Natural killer cell (primary cell): ENCODE results near the gene VRK2. TPM values are rescaled to one million over a fixed set of nuclear protein-coding genes. Genes with fewer than 3 reads are reported as not detected.

ENCODE experiments used
- ATAC-seq, 3 donors: fragments of 150-1000 bp in 2 of 3; fragments of 200-7000 bp in 1 of 3; cut with Tn5 transposase; 1 replicate in 1 of 3; 2 replicates in 2 of 3; pipeline ENCODE4 v1.10.0; 2021; ENCODE audit warnings: mild to moderate bottlenecking in 2 of 3, moderate library complexity in 2 of 3
- DNase-seq, 2 donors: peaks; one replicate each; pipeline versions ENCODE4 v3.0.0 to v3.0.0-alpha.2; 2013 to 2021; ENCODE audit warnings: mixed read lengths in 1 of 2
- H3K27ac ChIP-seq: one replicate; pipeline ENCODE4 v1.5.1; 2013; ENCODE audit warnings: mild to moderate bottlenecking, low read length
- H3K27me3 ChIP-seq: one replicate; pipeline ENCODE4 v1.6.1; 2013; ENCODE audit warnings: low read length; ENCODE audit not compliant: control insufficient read depth, insufficient read depth
- H3K36me3 ChIP-seq: one replicate; pipeline ENCODE4 v1.6.1; 2013; ENCODE audit warnings: low read length; ENCODE audit not compliant: control insufficient read depth, insufficient read depth
- H3K4me1 ChIP-seq: one replicate; pipeline ENCODE4 v1.6.1; 2013; ENCODE audit warnings: low read length; ENCODE audit not compliant: control insufficient read depth, insufficient read depth
- H3K4me3 ChIP-seq: one replicate; pipeline ENCODE4 v1.5.1; 2013; ENCODE audit warnings: low read length
- H3K9me3 ChIP-seq: one replicate; pipeline ENCODE4 v1.6.1; 2013; ENCODE audit warnings: low read length; ENCODE audit not compliant: control insufficient read depth, insufficient read depth
- H3K27ac Mint-ChIP-seq, 2 donors: one replicate each; pipeline ENCODE4 v1.8.0; 2022; ENCODE audit warnings: mild to moderate bottlenecking in 2 of 2, mixed read lengths in 2 of 2, moderate library complexity in 1 of 2
- H3K27me3 Mint-ChIP-seq, 2 donors: one replicate each; pipeline ENCODE4 v1.8.0; 2022; ENCODE audit warnings: low read depth in 2 of 2, mixed read lengths in 2 of 2
- H3K36me3 Mint-ChIP-seq: one replicate; pipeline ENCODE4 v1.8.0; 2022; ENCODE audit warnings: mixed read lengths
- H3K4me1 Mint-ChIP-seq, 2 donors: one replicate each; pipeline ENCODE4 v1.8.0; 2022; ENCODE audit warnings: mixed read lengths in 2 of 2
- H3K4me3 Mint-ChIP-seq: one replicate; pipeline ENCODE4 v1.8.0; 2022; ENCODE audit warnings: mild to moderate bottlenecking, moderate library complexity, mixed read lengths
- H3K9me3 Mint-ChIP-seq, 2 donors: one replicate each; pipeline ENCODE4 v1.8.0; 2022; ENCODE audit warnings: mixed read lengths in 2 of 2
- WGBS: methylation state at CpG from one replicate; pipeline ENCODE4 v1.1.7; 2013; ENCODE audit warnings: missing lambda C conversion rate; ENCODE audit not compliant: insufficient coverage; 5-methylcytosine and 5-hydroxymethylcytosine counted together
- intact Hi-C: fragments of 100-400 bp; cut with micrococcal nuclease; formaldehyde crosslinking; loops from one replicate; pipeline ENCODE4 v1.14.2; 2022
- total RNA-seq, 4 donors: library from RNA; stranded (reverse); fragments of 120-200 nt in 1 of 4; gene quantifications; one replicate each; pipeline versions ENCODE4 v1.2.3 to v1.2.4, GENCODE V29; 2013 to 2022
- TF ChIP-seq, protein P1 (sequence below): fragments of 200-600 bp; IDR thresholded peaks from one replicate; pipeline ENCODE4 v1.8.0; 2022; ENCODE audit warnings: antibody characterized with exemption

The VRK2 gene
- total RNA-seq, 3 donors from 2014 or later (not counting 1 experiment from before 2014, with no cell fraction given), result 25.0 to 29.7 (median 25.4) TPM

DNA sequence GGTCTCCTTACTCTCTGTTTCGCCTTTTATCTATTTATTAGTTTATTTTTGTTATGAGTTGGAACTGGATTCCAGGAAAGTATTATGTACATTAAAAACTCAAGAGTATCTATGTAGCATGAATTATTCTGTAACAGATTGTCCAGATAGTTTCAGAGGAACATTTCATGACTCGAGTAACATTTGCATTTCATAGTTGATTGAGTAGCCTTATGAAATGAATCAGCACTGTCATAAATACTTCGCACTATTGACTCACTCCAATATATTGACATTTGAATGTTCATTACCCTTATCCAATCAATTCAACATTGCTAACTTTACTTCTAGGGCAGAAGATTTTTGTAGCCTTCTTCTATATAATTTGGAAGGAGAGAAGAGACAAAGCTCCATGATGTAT is 11.3 kb upstream of the VRK2 start:
- Histone ChIP-seq H3K27me3 (peaks cover 2% of the 10 kb centered on the region), H3K4me3 (no peak overlapping the region), H3K36me3 (no peaks in the 10 kb centered on the region), H3K4me1 (no peaks in the 10 kb centered on the region), H3K27ac (no peak overlapping the region), H3K9me3 (no peaks in the 10 kb centered on the region)
- ATAC-seq, result no peak
- Mint-ChIP-seq H3K27me3 (no peaks in the 10 kb centered on the region), H3K36me3 (peaks cover 7% of the 10 kb centered on the region), H3K27ac (no peak overlapping the region), H3K4me3 (no peak overlapping the region), H3K9me3 (no peaks in the 10 kb centered on the region), H3K4me1 (peaks cover 6% of the 10 kb centered on the region in 2 donors)
- no CpG with 5 or more reads among the region's 3 CpGs for WGBS
- intact Hi-C loops, result no loop called here
- DNase-seq, result no peak
- TF ChIP-seq, protein P1, sequence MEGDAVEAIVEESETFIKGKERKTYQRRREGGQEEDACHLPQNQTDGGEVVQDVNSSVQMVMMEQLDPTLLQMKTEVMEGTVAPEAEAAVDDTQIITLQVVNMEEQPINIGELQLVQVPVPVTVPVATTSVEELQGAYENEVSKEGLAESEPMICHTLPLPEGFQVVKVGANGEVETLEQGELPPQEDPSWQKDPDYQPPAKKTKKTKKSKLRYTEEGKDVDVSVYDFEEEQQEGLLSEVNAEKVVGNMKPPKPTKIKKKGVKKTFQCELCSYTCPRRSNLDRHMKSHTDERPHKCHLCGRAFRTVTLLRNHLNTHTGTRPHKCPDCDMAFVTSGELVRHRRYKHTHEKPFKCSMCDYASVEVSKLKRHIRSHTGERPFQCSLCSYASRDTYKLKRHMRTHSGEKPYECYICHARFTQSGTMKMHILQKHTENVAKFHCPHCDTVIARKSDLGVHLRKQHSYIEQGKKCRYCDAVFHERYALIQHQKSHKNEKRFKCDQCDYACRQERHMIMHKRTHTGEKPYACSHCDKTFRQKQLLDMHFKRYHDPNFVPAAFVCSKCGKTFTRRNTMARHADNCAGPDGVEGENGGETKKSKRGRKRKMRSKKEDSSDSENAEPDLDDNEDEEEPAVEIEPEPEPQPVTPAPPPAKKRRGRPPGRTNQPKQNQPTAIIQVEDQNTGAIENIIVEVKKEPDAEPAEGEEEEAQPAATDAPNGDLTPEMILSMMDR, result no peak

DNA sequence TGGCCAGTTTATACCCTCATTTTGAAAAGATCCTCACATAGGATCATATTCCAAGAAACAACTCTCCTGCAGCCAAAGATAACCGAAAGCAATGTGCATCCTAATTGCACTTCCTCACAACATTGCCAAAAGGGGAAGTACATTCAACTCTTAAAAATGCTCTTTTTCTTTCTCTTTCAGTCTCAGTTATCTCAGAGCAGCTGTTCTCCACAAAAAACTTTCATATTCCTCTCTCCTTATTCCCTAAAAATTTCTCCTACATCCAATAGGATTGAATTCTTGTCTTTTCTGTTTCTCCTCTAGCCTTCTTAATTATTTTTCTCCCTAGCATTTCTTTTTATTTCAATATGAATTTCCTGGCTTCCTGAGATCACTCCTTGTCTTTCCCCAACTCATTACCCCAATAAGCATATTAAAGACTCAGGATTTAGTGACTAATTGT is 7.4 kb upstream of the VRK2 start:
- Histone ChIP-seq H3K4me3 (no peak overlapping the region), H3K4me1 (no peaks in the 10 kb centered on the region), H3K9me3 (no peaks in the 10 kb centered on the region), H3K27me3 (peaks cover under 1% of the 10 kb centered on the region), H3K27ac (no peak overlapping the region), H3K36me3 (no peaks in the 10 kb centered on the region)
- WGBS, result 22% methylated on average over 1 of the region's 1 CpG
- intact Hi-C loops, result no loop called here
- Mint-ChIP-seq H3K9me3 (no peaks in the 10 kb centered on the region), H3K4me1 (peaks cover 6% of the 10 kb centered on the region in 2 donors), H3K36me3 (peaks cover 7% of the 10 kb centered on the region), H3K27me3 (no peaks in the 10 kb centered on the region), H3K4me3 (no peak overlapping the region), H3K27ac (peak overlapping the region in 1 of 2 donors; percentile 10)
- TF ChIP-seq, protein P1, result no peak
- no peak for ATAC-seq
- no peak for DNase-seq

DNA sequence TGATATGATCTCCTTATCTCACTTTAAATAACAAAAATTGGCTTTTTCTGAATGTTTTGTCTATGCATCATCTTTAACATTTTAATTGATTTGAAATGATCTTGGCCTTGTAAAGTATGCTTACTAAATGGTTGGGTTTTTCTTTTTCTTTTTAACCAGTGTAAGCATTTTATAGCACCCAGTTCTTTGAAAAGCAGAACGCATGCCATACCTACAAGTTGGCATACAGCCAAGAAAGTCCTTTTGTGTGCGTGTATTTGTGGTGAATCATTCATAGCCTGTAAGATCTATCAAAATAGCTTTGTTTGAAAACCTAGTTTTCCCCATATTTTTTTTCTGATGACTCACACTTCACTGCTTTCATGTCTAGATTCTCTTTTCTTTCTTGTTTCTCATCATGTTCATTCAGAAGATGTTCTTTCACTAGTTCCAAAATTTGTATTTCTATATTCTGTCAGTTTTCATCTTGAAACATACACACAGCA is 4.1 kb upstream of the VRK2 start:
- Histone ChIP-seq H3K9me3 (no peaks in the 10 kb centered on the region), H3K27me3 (no peaks in the 10 kb centered on the region), H3K4me3 (no peak overlapping the region), H3K4me1 (peaks cover 16% of the 10 kb centered on the region), H3K36me3 (no peaks in the 10 kb centered on the region), H3K27ac (no peak overlapping the region)
- H3K9me3 Mint-ChIP-seq, result no peaks in the 10 kb centered on the region
- H3K27me3 Mint-ChIP-seq, result no peaks in the 10 kb centered on the region
- 33% methylated on average over 2 of the region's 2 CpGs for WGBS
- ATAC-seq, result no peak
- peaks cover 7% of the 10 kb centered on the region for H3K36me3 Mint-ChIP-seq
- H3K4me1 Mint-ChIP-seq, result peaks cover 18 to 21% of the 10 kb centered on the region in 2 donors
- DNase-seq, result peak in 1 of 2 donors; percentile 51
- H3K27ac Mint-ChIP-seq, result no peak overlapping the region
- intact Hi-C loops, result no loop called here
- TF ChIP-seq, protein P1, result no peak
- H3K4me3 Mint-ChIP-seq, result no peak overlapping the region

DNA sequence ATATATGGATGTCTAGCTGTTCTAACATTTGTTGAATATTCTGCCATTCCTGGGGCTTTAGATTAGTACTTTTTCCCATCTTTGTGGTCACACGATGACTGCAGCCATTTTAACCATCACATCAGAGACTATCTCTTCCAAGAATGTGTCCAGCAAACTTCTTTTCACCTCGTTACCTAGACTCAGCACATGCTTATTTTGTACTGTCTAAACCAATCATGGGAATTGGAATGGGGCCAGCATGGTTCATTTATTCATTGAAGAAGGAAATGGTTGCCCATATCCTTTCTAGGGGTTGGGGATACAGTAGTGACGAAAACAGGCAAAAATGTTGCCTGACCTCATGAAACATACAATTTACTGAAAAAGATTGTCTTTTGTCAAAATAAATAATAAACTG is 2.5 kb upstream of the VRK2 start:
- no peaks in the 10 kb centered on the region for H3K36me3 Mint-ChIP-seq
- H3K4me1 ChIP-seq, result peaks cover 16% of the 10 kb centered on the region
- no peak overlapping the region for H3K27ac ChIP-seq
- ATAC-seq (no peak), DNase-seq (no peak)
- H3K27me3 Mint-ChIP-seq, result no peaks in the 10 kb centered on the region
- no peak overlapping the region for H3K4me3 ChIP-seq
- no peaks in the 10 kb centered on the region for H3K27me3 ChIP-seq
- peaks cover 21 to 30% of the 10 kb centered on the region in 2 donors for H3K4me1 Mint-ChIP-seq
- H3K27ac Mint-ChIP-seq, result peak overlapping the region in 1 of 2 donors; percentile 95
- 95% methylated on average over 3 of the region's 3 CpGs for WGBS
- no peaks in the 10 kb centered on the region for H3K9me3 Mint-ChIP-seq
- no peaks in the 10 kb centered on the region for H3K36me3 ChIP-seq
- peak overlapping the region; percentile 51 for H3K4me3 Mint-ChIP-seq
- intact Hi-C loops, result no loop called here
- TF ChIP-seq, protein P1, result no peak
- no peaks in the 10 kb centered on the region for H3K9me3 ChIP-seq
